Sciatic nerve (tissue), 2 donors: Measurements from ENCODE around the gene FGFR2. TPM values are rescaled to one million over a fixed set of nuclear protein-coding genes. Genes with fewer than 3 reads are reported as not detected.

ENCODE experiments used
- ATAC-seq: fragments of 200-7000 bp; cut with Tn5 transposase; one replicate; pipeline ENCODE4 v1.9.1; 2020; ENCODE audit warnings: mild to moderate bottlenecking, moderate library complexity
- DNase-seq: peaks from one replicate; pipeline ENCODE4 v3.0.0-alpha.2; 2020; ENCODE audit warnings: low spot score
- intact Hi-C: fragments of 100-400 bp; cut with DNase I; formaldehyde crosslinking; loops from one replicate; pipeline ENCODE4 v1.14.2; 2022
- total RNA-seq: library from RNA; stranded (reverse); fragmentation: NEBNext Ultra II Directional; extraction: Animal tissue kit (Norgen Biotek cat#: 25700); gene quantifications from one replicate; pipeline ENCODE4 v1.2.1, GENCODE V29; 2021
- donor health status: DM: no; HTN: no; CAD: no.
- donor health status: DM: no; HTN: no; CAD: no.

FGFR2 gene
- total RNA-seq, 1 donor from 2014 or later: 10.8 TPM

- DNase-seq: no peak
- no peak for ATAC-seq
- intact Hi-C loops: no loop called here
Observed at GRCh38 chr10:121469797-121470606, 128.2 kb downstream of the FGFR2 start.

DNA sequence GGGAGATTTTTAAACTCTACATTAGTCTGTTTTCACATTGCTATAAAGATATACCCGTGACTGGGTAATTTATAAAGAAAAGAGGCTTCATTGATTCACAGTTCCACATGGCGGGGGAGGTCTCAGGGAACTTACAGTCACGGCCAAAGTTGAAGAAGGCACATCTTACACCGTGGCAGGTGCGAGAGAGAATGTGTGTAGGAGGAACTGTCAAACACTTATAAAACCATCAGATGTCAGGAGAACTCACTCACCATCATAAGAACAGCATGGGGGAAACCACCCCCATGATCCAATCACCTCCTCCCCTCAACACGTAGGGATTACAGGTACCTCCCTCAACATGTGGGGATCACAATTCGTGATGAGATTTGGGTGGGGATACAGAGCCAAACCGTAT is 129.5 kb downstream of the FGFR2 start:
- DNase-seq (no peak), ATAC-seq (no peak)
- intact Hi-C loops: no loop called here

GRCh38 chr10:121466424-121466823 is 131.8 kb downstream of the FGFR2 start:
- intact Hi-C loops: no loop called here
- ATAC-seq (no peak), DNase-seq (no peak)

- intact Hi-C loops: no loop called here
- ATAC-seq (no peak), DNase-seq (no peak)
Observed at GRCh38 chr10:121465215-121465614, 133.0 kb downstream of the FGFR2 start.

GRCh38 chr10:121464517-121464916 is 133.7 kb downstream of the FGFR2 start:
- intact Hi-C loops: no loop called here
- ATAC-seq: no peak
- no peak for DNase-seq

DNA sequence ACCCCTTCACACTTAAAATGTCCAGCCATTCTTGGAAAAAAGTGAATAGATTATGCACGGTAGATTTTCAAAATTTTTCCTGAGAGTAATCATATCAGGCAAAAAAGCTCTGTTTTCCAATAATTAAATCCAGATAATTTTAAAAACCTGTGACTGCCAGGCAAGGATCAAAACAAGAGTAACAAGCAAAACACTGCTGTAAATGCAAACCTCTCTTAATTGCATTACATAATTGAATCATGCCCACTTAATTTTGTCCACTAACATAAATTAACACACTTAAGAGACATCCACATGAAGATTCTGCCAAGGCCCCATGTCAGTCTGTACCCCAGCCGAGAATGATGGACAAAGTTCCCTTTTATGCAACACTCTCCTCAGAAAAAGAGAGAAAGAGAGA is 135.3 kb downstream of the FGFR2 start:
- ATAC-seq (no peak), DNase-seq (no peak)
- intact Hi-C loops: no loop called here

DNA sequence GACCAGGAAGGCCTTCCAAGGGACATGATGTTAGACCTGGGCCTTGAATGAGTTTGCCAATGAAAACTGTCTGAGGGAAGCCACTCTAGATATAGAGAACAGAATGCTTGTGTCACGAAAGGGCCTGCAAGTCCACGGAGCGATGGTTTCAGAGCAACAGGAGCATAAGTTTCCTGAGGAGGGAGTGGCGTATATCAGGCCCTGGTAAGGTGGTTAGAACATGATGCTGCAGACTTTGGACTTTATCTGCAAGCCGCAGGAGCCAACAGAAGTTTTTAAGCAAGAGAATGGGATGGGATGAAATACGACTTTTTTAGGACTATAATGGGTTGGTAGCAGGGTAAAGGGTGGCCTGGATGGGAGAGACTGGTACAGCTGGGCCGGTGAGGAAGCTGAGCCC is 136.0 kb downstream of the FGFR2 start:
- ATAC-seq (no peak), DNase-seq (no peak)
- intact Hi-C loops: no loop called here

DNA sequence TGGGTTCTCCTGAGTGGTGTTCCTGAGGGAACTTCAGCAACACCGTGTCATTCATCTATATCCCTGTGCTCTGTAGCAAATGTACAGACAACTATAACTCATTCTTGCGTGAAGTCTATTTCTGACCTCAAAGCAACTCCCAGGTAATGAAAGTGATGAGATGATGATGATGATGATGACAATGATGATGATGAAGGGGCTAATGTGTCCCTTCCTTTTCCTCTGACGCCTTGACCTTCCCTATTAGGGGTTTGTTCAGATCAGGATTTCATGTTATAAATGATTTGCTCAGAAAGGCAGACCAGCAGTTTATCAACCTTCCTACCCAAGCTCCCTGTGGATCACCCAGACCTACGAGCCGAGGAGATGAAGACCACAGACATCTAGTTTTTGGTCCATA is 136.9 kb downstream of the FGFR2 start:
- intact Hi-C loops: no loop called here
- ATAC-seq: no peak
- DNase-seq: no peak

DNA sequence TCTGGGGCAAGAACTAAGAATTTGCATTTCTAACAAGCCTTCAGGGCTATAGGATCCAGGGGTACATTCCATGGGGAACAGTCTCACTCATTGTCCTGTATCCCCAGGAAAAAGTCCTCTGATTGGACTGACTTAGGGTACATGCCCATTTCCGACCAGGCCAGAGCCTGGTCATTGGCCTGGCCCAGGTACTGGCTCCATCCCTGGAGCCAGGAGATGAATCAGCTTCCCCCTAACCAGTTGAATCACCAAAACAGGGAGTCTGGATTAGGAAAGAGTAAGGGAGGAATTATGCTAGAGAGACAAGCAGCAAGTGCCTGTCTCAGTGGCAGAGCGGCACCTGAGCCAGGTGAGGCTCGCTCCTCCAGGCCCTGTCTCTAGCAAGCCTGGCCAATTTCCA is 137.5 kb downstream of the FGFR2 start:
- intact Hi-C loops: no loop called here
- DNase-seq (no peak), ATAC-seq (no peak)

DNA sequence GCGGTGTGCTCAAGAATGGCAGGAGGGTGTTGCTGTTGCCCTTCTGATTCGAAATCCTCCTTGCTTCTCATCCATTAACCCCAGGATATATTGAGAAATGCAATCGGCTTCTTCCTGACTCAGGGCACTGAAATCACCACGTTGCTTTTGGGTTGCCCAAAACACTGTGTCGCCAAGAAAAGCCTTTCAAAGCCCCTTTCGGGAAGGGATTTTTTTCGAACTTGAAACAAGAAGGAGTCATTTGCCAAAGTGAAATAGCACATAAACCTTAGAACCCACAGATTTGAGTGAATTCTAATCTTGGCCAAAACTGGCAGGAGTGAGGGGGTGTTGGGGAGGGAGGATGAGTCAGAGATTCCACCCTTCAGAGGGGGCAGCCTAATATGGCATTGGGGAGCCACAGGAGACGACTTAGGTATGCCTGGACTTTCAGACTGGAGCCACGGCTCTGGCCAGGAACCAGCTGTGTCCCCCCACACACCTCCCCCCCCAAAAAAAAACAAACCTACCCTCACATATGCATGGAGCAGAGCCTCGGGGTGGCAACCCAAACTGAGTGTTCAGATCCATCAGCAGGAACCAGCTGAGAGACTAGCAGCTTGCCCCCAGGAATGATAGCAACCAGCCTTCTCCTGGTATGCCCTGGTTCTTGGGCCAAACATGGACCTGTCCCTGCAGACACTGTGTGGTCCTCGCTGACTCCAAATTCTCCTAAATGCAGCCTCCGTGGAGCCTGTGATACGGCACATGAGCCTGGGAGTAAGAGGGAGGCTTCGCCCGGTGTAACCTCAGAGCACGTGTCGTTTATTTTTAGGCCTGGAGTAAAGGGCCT is 138.4 kb downstream of the FGFR2 start:
- intact Hi-C loops: no loop called here
- DNase-seq (no peak), ATAC-seq (peak; percentile 55)

GRCh38 chr10:121459279-121459621 is 139.0 kb downstream of the FGFR2 start:
- peak; percentile 26 for ATAC-seq
- DNase-seq: no peak
- intact Hi-C loops: no loop called here

- ATAC-seq: no peak
- DNase-seq: no peak
- intact Hi-C loops: no loop called here
Observed at GRCh38 chr10:121457729-121458128, 140.5 kb downstream of the FGFR2 start.

GRCh38 chr10:121455377-121455776 is 142.9 kb downstream of the FGFR2 start:
- DNase-seq: no peak
- intact Hi-C loops: no loop called here
- no peak for ATAC-seq

DNA sequence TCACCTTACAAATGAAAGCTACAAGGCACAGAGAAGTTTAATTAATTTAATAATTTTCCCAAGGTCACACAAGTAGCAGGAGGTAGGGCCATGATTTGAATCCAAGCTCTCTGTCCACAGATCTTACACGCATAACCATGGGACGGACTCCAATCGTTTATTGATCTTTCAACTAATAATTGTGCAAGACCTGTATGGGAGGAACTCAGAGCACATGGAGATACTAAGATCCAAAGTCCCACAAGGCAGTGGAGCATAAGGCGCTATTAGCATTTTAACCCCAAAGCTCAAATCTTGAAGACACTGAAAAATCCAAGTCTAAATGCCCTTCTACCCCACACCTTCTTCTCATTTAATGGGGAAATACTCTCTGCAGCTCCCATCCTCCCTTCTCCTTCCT is 143.5 kb downstream of the FGFR2 start:
- ATAC-seq (no peak), DNase-seq (no peak)
- intact Hi-C loops: no loop called here

GRCh38 chr10:121453160-121453559 is 145.1 kb downstream of the FGFR2 start:
- intact Hi-C loops: no loop called here
- ATAC-seq: no peak

GRCh38 chr10:121452581-121452980 is 145.7 kb downstream of the FGFR2 start:
- no peak for ATAC-seq
- intact Hi-C loops: no loop called here
- DNase-seq: no peak

More at GRCh38 chr10:121453160-121453559, 145.1 kb downstream of the FGFR2 start:
- no peak for DNase-seq

GRCh38 chr10:121450247-121450646 is 148.0 kb downstream of the FGFR2 start:
- no peak for DNase-seq
- intact Hi-C loops: no loop called here
- no peak for ATAC-seq

- DNase-seq: no peak
- no peak for ATAC-seq
- intact Hi-C loops: no loop called here
Observed at GRCh38 chr10:121449482-121449924, 148.7 kb downstream of the FGFR2 start.

- no peak for DNase-seq
- intact Hi-C loops: no loop called here
Observed at GRCh38 chr10:121448766-121449421, 149.3 kb downstream of the FGFR2 start.

More at GRCh38 chr10:121448766-121449421, 149.3 kb downstream of the FGFR2 start:
- ATAC-seq: no peak
